ENCODE measurements around the gene CNDP1. TPM values are rescaled to one million over a fixed set of nuclear protein-coding genes. Genes with fewer than 3 reads are reported as not detected.

CNDP1 gene
- polyA plus RNA-seq, 4 donors = 0.20 to 1.6 (median 0.81) TPM

DNA sequence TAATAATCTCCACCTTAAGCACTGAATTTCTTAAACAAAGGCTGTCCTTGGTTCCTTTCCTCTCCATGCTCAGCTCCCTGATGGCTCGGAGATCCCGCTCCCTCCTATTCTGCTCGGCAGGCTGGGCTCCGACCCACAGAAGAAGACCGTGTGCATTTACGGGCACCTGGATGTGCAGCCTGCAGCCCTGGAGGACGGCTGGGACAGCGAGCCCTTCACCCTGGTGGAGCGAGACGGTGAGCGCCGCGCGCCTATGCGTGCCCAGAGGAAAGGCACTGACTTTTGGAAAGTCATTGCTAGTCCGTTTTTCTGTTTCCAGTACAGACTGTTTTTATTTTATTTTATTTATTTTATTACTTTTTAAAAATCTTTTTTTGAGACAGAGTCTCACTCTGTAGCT lies 28.5 kb upstream of the CNDP1 start:
- no peak for DNase-seq (ENCODE audit: low read depth in 4 of 4, low spot score in 3 of 4)

DNA sequence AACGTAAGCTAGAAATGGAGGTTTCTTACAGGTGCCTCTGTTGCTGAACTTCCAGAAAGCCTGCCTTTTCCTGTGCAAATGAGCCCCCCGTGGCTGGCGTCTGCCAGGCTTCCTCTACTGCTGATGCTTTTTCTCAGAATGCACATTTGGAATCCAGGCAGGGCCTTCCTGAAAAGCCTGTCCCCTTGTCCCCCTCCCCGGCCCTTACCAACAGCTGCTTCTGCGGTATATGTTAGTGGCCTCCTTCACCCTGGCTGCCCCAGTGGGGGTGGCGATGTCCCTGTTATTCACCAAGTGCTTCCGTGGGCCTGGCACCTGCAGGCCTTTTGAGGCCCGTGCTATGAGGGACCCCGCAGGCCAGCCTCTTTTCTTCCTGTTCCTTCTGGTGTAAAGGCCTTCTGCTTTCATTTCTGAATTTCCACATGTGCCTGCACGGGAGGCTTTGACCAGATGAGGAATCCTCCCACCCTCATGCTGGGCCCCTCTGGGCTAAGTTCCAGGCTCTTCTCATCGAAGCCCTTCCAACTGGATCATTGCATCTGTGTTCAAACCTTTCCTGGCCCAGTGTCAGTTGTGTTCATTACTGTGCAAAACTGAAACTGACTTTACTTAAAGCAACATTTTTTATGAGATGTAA lies 27.7 kb upstream of the CNDP1 start:
- DNase-seq (ENCODE audit: low read depth in 4 of 4, low spot score in 3 of 4) = no peak

DNA sequence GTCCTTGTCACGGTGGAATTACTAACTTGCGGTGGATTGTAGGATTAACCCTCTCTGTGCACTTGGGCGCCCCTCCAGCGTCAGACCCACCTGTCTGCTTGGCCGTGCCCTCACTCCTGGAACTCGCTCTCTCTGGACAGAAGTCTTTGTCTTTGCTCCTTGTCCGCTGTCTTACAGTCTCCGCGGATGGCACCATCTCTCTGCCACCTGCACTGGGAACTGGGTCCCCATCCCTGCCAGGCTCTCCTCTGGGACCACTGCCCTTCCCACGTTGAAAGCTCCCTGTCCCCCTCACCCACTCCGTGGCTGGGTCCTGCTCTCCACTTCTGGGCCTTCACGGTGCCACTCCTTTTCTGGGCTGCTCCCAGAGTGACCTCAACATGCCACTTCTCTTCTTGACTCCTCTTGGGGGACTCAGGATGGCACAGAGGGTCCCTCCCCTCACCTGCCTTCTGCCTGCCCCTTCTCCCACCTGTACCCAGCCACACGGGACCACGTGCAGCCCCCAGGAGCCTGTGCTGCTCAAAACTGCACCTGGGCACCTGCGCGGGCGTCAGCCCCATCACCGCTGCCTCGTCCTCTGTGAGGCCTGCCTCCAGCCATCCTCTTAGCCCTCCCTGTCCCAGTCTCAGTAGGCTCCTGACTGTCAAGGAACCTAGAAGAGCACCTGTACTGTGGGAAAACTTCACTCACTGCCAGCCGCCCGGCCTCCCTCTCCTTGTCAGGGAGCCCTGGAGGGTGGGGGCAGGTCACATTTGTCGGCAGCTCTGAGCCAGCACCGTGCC lies 27.0 kb upstream of the CNDP1 start:
- no peak for DNase-seq (ENCODE audit: low read depth in 4 of 4, low spot score in 3 of 4)

DNA sequence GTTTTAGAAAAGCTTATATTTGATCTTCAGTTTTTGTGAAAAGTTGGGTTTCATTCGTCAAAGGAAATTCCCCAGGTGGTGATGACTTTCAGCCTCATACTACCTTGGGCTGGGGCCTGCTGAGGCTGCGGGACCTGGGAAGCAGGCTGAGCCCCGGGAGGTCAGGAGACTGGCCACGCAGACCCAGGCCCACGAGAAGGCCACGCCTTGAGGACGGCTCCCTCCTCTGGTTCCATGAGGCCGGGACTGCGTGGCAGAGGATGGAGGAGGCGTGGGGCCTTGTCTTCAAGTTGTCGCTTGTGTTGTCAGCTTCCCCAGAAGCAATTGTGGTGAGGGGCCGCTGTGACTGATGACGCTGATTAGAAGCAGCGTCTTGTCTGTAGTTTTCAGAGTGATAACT lies 26.4 kb upstream of the CNDP1 start:
- no peak for DNase-seq (ENCODE audit: low read depth in 4 of 4, low spot score in 3 of 4)

DNA sequence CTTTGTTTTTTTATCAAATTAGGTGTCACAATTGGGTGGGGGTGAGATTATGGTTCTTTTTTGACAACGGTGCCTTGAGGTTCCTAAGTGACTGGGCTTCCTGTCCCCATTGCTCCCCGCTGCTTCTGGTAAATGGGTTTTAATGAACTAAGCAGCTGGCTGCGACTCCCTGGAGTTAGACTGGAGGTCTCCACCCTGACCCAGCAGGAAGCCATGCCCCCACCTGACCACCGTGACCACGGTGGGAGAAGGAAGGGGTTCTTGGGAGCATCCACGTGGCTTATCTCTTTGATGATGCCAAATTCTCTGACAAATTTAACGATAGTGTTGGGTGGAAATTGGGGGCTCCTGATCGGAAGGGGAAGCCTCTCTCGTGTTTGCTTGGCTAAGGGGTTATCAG lies 25.9 kb upstream of the CNDP1 start:
- no peak for DNase-seq (ENCODE audit: low read depth in 4 of 4, low spot score in 3 of 4)

DNA sequence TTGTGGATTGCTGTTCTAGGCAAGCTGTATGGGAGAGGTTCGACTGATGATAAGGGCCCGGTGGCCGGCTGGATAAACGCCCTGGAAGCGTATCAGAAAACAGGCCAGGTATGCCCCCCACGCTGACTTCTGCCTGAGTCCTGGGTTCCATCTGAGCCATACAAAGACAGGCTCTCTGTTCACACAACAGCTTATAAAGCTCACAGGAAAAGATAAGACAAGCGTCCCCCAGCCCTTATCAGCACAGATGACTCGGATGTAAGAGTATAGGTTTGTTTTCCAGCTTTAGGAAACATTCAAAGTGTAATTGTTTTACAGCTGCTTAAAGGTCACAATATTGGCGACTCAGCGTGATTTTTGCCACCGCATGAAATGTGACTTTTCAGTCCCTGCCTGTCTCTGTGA lies 25.5 kb upstream of the CNDP1 start:
- no peak for DNase-seq (ENCODE audit: low read depth in 4 of 4, low spot score in 3 of 4)

DNA sequence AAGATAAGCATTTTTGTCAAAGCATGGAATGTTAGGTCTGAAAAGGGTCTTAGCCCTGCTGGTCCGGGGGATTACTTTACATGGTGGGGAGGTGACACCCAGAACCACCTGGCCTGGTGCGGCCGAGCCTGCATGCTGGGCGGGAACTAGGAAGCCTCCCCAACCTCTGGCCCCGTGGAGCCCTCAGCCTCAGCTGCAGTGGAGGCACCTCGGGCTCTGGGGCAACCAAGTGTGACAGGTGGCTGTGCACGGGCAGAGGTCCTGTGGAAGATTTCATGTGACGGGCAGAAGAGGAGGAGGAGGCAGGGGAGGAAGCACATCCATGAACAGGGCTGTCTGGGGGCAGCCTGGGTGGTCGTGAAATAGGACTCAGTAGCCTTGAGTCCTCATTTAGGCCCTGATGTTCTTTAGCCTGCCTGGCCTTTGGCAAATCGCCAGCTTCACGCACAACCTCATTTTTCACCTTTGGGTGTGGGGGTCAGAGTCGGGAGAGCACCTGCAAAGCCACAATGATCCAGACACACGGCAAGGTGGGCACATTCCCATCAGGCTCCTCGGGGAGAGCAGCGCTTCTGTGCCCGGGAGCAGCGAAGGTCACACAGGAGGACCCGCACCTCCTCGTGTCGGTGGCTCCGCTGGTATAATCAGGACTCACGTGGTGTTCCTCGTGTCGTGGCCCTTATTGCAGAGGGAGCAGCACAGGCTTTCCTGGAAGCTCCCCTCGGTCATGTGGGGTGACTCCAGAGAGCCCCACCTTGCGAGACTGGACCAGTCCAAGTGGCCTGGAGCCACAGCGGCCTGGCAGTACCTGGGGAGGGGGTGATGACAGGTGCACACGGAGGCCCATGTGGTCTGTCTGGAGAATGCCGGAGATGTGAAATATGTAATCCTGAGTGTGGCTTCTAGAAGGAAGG lies 24.2 kb upstream of the CNDP1 start:
- no peak for DNase-seq (ENCODE audit: low read depth in 4 of 4, low spot score in 3 of 4)

DNA sequence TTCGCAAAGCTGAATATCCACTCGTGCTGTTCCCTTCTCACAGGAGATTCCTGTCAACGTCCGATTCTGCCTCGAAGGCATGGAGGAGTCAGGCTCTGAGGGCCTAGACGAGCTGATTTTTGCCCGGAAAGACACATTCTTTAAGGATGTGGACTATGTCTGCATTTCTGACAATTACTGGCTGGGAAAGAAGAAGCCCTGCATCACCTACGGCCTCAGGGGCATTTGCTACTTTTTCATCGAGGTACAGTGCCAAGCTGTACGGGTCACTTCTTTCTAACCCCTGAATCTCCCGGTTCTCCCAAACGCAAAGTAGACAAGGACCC lies 23.6 kb upstream of the CNDP1 start:
- no peak for DNase-seq (ENCODE audit: low read depth in 4 of 4, low spot score in 3 of 4)

DNA sequence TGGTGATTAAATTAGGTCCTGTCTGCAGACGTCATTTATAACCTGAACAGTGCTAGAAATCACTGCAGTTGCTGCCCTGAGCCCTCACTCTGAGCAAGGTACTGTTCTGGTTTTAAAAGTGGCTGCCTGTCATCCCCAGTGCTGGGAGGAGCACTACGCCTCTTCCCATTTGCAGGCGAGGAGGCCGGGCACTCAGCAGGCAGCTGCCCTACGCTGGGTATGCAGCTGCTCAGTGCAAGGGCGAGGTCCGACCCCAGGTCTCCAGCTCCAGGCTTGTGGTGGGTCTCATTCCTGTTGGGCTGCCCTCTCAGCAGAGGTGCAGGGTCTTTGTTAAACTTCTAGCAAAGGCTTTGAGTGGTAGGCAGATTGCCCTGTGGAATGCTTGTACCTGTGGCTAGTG lies 22.5 kb upstream of the CNDP1 start:
- no peak for DNase-seq (ENCODE audit: low read depth in 4 of 4, low spot score in 3 of 4)

DNA sequence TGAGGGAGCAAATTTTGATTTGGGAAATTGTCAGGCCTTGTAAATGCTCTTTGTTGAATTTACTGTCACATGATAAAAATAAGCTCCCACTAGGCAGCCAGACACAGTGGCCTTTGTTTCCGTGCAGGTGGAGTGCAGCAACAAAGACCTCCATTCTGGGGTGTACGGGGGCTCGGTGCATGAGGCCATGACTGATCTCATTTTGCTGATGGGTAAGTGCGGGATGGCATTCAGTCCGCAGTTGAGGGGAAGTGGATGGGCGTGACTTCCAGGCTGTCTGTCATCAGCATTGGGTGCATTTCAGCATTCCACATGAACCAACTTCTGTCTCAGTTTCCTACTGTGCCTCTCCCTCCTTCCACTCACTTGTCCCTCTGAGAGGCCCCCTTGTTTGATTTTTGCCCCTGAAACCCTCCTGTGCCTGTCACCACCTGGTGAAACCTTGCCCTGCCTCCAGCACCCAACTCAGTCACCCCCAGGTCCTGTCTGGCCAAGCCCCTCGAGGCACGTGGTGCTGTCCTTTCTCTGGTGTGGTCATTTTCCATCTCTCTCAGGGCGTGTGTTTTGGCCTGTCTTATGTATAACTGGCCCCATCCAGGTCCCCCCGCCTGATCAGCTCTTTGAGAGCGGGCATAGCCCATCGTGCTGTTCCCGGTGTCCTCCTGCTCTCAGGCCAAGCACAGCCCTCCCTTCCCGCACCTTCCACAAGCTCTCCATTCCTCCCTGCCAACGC lies 21.8 kb upstream of the CNDP1 start:
- DNase-seq (ENCODE audit: low read depth in 4 of 4, low spot score in 3 of 4) = no peak

DNA sequence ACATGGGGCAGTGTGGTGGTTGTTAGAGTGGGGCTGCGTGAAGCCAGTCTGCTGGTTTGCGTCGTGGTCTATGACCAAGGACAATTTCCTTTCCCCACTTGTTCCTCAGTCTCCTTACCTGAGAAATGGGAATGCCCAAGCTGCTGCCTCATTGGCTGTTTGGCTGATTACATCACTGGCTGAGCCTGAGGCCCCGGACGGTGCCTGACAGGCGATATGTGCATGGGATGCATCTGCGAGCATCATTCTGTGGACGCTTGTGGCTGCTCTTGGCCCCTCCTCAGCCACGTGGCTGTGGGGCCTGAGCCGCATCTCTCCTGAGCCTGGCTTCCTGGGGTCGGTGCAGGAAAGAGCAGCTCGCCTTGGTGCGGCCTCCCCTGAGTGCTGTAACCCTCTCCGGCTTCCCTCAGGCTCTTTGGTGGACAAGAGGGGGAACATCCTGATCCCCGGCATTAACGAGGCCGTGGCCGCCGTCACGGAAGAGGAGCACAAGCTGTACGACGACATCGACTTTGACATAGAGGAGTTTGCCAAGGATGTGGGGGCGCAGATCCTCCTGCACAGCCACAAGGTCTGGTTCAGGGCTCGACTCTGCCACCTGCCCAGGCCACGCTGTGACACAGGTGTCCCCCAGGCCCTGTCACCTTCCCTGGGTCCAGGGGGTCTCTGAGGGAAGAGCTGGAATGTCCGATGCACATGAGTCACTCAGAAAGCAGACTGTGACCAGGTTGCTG lies 21.0 kb upstream of the CNDP1 start:
- DNase-seq (ENCODE audit: low read depth in 4 of 4, low spot score in 3 of 4) = no peak

DNA sequence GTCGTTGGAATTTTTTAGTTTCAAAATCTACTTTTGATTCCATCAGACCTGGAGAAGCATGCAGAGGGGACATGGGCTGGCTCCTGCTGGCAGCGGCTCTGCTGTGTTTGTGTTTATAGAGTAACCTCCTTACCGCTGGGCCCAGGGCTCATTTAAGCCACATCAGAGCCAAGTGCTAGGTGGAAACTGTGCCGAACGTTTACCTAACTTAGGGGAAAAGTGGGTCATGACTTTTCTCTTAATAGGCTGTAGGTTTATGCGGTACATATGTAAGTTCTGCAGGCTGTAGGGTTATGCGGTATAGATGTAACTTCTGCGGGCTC lies 20.5 kb upstream of the CNDP1 start:
- DNase-seq (ENCODE audit: low read depth in 4 of 4, low spot score in 3 of 4) = no peak

DNA sequence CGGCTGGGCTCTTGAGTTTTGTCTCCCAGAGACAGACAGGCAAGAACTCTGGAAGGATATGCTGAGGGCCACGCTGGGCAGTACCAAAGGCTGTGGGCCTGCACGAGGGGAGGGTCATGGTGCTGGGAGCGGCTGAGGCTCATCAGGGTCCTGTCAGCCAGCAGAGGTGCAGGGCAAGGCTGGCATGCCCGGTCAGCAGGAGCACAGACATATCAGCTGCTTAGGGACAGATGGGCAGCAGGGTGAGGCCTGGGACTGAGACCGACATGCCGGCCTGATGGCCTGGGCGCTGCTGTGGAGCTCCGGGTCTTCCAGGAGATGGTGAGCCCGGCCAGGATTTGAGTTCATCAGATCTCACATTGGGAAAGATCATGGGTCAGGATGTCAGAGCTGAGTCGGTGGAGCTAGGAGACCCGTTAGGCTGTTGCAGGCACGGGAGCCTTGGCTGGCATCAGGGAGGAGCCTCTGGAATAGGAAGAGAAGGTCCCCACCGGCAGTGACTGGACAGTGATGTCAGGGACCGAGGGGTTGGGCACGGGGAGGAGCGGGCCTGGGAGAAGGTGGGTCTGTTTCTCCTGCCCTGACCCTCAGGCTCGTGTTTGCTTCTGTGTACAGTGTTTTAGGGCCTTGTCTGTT lies 19.3 kb upstream of the CNDP1 start:
- no peak for DNase-seq (ENCODE audit: low read depth in 4 of 4, low spot score in 3 of 4)

DNA sequence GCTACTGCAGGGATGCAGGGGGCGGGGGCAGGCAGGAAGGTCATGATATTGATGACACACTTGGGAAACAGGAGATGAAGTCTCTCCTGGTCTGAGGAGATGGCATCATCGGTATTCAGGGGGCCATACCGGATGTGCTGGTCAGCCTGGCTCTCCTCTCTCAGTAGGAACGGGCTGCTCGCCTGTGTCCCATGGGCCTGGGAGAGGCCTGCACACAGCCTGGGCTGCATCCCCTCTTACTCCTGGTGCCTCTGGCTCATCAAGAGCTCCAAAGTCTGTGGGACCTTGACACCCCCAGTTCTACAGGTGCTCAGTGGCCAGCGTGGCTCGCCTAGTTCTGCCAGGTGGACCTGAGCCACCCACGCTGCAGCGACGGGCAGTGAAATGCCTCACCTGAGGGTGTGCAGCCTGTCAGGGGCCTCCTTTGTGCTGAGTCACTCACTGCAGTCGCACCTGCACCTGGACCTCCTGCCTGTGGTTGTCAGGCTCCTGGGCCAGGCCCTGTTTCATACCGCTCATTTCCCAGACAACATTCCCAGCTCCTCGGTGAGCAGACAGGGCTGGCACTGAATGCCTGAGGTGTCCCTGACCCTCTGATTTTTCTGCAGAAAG lies 18.6 kb upstream of the CNDP1 start:
- no peak for DNase-seq (ENCODE audit: low read depth in 4 of 4, low spot score in 3 of 4)

DNA sequence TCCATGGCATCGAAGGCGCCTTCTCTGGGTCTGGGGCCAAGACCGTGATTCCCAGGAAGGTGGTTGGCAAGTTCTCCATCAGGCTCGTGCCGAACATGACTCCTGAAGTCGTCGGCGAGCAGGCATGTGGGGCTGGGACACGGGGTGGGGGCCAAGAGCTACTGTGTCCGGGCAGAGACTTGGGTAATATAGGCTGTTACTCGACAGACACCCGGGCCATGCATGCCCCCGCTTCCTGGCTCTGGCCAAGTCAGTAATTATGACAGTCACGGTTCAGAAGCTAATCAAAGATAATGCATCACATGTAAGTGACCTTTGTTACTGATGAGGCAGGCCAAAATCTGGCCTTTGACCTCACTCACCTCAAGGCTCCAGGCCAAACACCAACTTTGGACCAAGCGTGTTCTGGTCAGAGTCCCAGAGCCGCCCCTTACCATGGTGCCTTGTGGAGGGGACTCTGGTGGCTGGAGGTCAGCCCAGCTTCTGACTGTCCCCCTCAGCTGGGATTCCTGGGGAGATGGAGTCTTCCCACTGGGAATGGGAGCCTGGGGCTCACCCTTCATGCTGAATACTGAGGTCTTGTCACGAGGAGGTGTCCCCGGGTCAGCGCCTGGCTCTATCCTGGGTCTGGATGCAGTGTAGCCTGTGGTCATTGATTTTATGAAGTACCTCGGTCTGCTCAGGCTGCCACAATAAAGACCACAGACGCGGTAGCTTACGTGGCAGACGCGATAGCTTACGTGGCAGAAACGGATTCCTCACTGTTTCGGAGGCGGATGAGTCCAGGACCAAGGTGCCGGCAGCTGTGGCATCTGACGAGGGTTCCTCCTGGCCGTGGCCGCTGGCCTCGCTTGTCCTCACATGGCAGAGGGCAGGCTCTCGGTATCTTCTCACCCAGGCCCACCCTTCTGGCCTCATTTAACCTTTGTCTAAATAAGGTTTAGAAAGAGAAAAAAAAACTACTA lies 17.7 kb upstream of the CNDP1 start:
- no peak for DNase-seq (ENCODE audit: low read depth in 4 of 4, low spot score in 3 of 4)

DNA sequence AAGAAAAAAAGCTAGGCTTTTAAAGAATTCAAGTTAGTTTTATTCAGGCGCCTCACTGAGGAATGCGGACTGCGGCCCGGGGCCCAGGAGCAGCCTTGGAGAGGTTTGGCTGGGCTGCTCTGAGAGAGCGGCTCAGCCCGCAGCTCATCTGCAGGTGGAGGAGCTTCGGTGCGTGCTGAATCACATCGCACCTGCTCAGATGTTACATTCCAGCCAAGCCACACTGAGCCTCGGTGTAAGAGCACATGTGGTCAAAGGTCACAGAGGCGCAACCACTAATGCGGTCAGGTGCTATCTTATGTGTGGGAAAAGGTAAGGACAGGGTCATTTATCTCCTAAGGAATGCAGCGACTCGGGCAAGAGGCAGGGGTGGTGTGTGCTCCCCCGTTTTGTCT lies 17.1 kb upstream of the CNDP1 start:
- no peak for DNase-seq (ENCODE audit: low read depth in 4 of 4, low spot score in 3 of 4)

DNA sequence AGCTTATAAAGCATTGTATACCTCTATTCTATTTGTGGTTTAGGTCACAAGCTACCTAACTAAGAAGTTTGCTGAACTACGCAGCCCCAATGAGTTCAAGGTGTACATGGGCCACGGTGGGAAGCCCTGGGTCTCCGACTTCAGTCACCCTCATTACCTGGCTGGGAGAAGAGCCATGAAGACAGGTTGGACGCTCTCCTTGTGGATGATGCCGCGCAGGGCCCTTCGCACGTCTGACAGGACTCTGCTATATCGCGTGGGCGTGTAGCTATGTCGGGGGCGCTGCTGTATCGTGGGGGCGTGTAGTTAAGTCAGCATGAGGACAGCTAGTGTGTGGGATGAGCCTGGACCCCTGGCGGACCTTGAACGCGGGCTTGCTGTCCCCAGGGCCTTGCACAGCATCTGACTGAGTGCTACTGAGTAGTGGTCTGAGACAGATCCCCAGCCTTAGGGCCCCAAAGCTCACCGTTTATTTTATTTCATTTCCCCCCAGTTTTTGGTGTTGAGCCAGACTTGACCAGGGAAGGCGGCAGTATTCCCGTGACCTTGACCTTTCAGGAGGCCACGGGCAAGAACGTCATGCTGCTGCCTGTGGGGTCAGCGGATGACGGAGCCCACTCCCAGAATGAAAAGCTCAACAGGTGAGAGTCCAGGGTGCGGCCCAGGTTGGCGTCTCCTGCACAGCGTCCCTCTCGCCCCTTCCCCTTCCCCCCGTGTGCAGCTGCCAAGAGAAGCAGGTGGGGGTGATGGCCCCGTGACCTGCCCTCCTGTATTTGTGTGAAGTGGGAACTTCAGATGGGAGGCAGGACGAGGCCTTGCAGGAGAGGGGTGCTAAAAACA lies 15.6 kb upstream of the CNDP1 start:
- no peak for DNase-seq (ENCODE audit: low read depth in 4 of 4, low spot score in 3 of 4)

Data from left renal pelvis (tissue), 4 donors.